Neural cell (in vitro differentiated cells): ENCODE data around the gene TCF12. TPM values are rescaled to one million over a fixed set of nuclear protein-coding genes. Genes with fewer than 3 reads are reported as not detected.

Experiments used
- H2AFZ ChIP-seq: fragments of 200-600, 300-800 bp; sonication (generic), shearing (Covaris generic); 2 replicates; pipeline ENCODE4 v1.6.0; 2014; ENCODE audit warnings: low read depth, mild to moderate bottlenecking, antibody characterized with exemption, low read length, moderate library complexity
- H3F3A ChIP-seq: fragments of 200-600 bp; shearing (Covaris generic); 2 replicates; pipeline ENCODE4 v1.6.1; 2016; ENCODE audit warnings: mild to moderate bottlenecking, moderate library complexity, mixed read lengths, antibody characterized with exemption, low read length; ENCODE audit not compliant: insufficient read depth, poor library complexity, severe bottlenecking
- H3K27ac ChIP-seq: fragments of 200-600, 300-800 bp; sonication (generic), shearing (Covaris generic); 2 replicates; pipeline ENCODE4 v1.5.1; 2014; ENCODE audit warnings: mild to moderate bottlenecking, low read length, moderate library complexity
- H3K27me3 ChIP-seq: fragments of 300-800, 200-600 bp; sonication (generic), shearing (Covaris generic); 2 replicates; pipeline ENCODE4 v1.6.0; 2014; ENCODE audit warnings: mild to moderate bottlenecking, low read depth, low read length, moderate library complexity; ENCODE audit not compliant: insufficient read depth
- H3K36me3 ChIP-seq: fragments of 300-800, 200-600 bp; sonication (generic), shearing (Covaris generic); 2 replicates; pipeline ENCODE4 v1.5.1; 2014; ENCODE audit warnings: mild to moderate bottlenecking, antibody characterized with exemption, low read length, moderate library complexity; ENCODE audit not compliant: insufficient read depth
- H3K4me2 ChIP-seq: fragments of 300-800, 200-600 bp; sonication (generic), shearing (Covaris generic); 2 replicates; pipeline ENCODE4 v1.6.0; 2014; ENCODE audit warnings: mild to moderate bottlenecking, low read length
- H3K4me3 ChIP-seq: fragments of 300-800, 200-600 bp; sonication (generic), shearing (Covaris generic); 2 replicates; pipeline ENCODE4 v1.5.1; 2014; ENCODE audit warnings: mild to moderate bottlenecking, low read length, moderate library complexity
- H3K79me2 ChIP-seq: fragments of 200-600 bp; shearing (Covaris generic); replicated peaks from 2 replicates; pipeline ENCODE4 v1.6.0; 2014; ENCODE audit warnings: mild to moderate bottlenecking, low read length, moderate library complexity; ENCODE audit not compliant: insufficient read depth
- H3K9ac ChIP-seq: fragments of 300-800, 200-600 bp; sonication (generic), shearing (Covaris generic); 2 replicates; pipeline ENCODE4 v1.6.1; 2016; ENCODE audit warnings: mild to moderate bottlenecking, low read length, mixed read lengths
- H3K9me2 ChIP-seq: fragments of 200-600 bp; shearing (Covaris generic); 2 replicates; pipeline ENCODE4 v1.6.1; 2016; ENCODE audit warnings: mild to moderate bottlenecking, low read length, mixed read lengths; ENCODE audit not compliant: insufficient read depth
- H3K9me3 ChIP-seq: fragments of 200-600, 300-800 bp; sonication (generic), shearing (Covaris generic); 2 replicates; pipeline ENCODE4 v1.6.1; 2016; ENCODE audit warnings: mild to moderate bottlenecking, mixed run types, low read length, moderate library complexity, mixed read lengths
- H4K20me1 ChIP-seq: fragments of 200-600 bp; shearing (Covaris generic); 2 replicates; pipeline ENCODE4 v1.6.1; 2016; ENCODE audit warnings: mild to moderate bottlenecking, mixed run types; ENCODE audit not compliant: insufficient read depth
- EP300 ChIP-seq: fragments of 450-650 bp; conservative IDR thresholded peaks from 2 replicates; pipeline ENCODE4 v1.6.1; 2014; ENCODE audit warnings: antibody characterized with exemption, mild to moderate bottlenecking, moderate library complexity; ENCODE audit not compliant: poor library complexity, severe bottlenecking
- EZH2 ChIP-seq: fragments of 200-600, 300-800 bp; shearing (Covaris generic), sonication (generic); IDR thresholded peaks from 2 replicates; pipeline ENCODE4 v1.6.1; 2014; ENCODE audit warnings: antibody characterized with exemption, low read length, borderline replicate concordance, mild to moderate bottlenecking; ENCODE audit not compliant: insufficient read depth, poor library complexity, severe bottlenecking
- MXI1 ChIP-seq: fragments of 450-650 bp; conservative IDR thresholded peaks from 2 replicates; pipeline ENCODE4 v1.6.1; 2014; ENCODE audit warnings: antibody characterized with exemption, mild to moderate bottlenecking; ENCODE audit not compliant: poor library complexity, severe bottlenecking
- POLR2AphosphoS5 ChIP-seq: IDR thresholded peaks from 2 replicates; pipeline ENCODE4 v1.6.1; 2012
- RAD21 ChIP-seq: fragments of 450-650 bp; conservative IDR thresholded peaks from 2 replicates; pipeline ENCODE4 v1.6.1; 2014; ENCODE audit warnings: antibody characterized with exemption, mild to moderate bottlenecking, moderate library complexity
- SMC3 ChIP-seq: fragments of 450-650 bp; conservative IDR thresholded peaks from 2 replicates; pipeline ENCODE4 v1.6.1; 2014; ENCODE audit warnings: antibody characterized with exemption, mild to moderate bottlenecking, moderate library complexity; ENCODE audit not compliant: poor library complexity
- TAF1 ChIP-seq: IDR thresholded peaks from 2 replicates; pipeline ENCODE4 v1.6.1; 2012; ENCODE audit warnings: low read depth
- polyA plus RNA-seq: library from polyadenylated mRNA; depleted of rRNA; stranded (reverse); fragments of >200 nt; gene quantifications from 2 replicates; pipeline ENCODE4 v1.2.3, GENCODE V29; 2014
- TF ChIP-seq, protein P1 (sequence below): fragments of 450-650 bp; IDR thresholded peaks from 2 replicates; pipeline ENCODE4 v1.5.1; 2014; ENCODE audit warnings: antibody characterized with exemption, mild to moderate bottlenecking, moderate library complexity; ENCODE audit not compliant: poor library complexity, severe bottlenecking
- TF ChIP-seq, protein P2 (sequence below): IDR thresholded peaks from 2 replicates; pipeline ENCODE4 v1.6.1; 2012; ENCODE audit warnings: borderline replicate concordance

TCF12 gene
- polyA plus RNA-seq, 1 donor from 2014 or later: 52.7 TPM

DNA sequence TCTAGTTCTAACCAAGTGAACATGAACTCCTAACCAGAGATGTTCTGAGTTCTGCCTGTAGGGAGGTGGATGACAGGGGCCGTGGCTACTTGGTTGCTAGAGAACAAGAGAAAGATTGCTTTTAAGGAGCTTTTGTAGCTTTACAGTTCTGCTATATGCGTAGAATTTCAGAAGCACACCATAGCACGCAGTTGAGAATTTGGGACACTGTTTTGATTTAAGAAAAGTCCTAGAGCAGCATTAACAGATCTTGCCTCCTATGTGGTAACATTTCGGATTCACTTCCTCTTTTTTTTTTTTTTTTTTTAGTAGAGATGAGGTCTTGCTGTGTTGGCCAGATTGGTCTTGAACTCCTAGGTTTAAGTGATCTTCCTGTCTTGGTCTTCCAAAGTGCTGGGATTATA lies 181.7 kb downstream of the TCF12 start:
- Histone ChIP-seq H3F3A (no peaks in the 10 kb centered on the region), H3K4me3 (no peak overlapping the region), H3K4me2 (no peak overlapping the region), H3K9ac (no peak overlapping the region), H3K79me2 (peaks cover 4% of the 10 kb centered on the region), H3K9me2 (no peaks in the 10 kb centered on the region), H3K9me3 (no peaks in the 10 kb centered on the region), H3K36me3 (peaks cover 4% of the 10 kb centered on the region), H4K20me1 (no peaks in the 10 kb centered on the region), H3K27ac (no peak overlapping the region), H3K27me3 (no peaks in the 10 kb centered on the region), H2AFZ (no peak overlapping the region)
- TF ChIP-seq MXI1: no peak

DNA sequence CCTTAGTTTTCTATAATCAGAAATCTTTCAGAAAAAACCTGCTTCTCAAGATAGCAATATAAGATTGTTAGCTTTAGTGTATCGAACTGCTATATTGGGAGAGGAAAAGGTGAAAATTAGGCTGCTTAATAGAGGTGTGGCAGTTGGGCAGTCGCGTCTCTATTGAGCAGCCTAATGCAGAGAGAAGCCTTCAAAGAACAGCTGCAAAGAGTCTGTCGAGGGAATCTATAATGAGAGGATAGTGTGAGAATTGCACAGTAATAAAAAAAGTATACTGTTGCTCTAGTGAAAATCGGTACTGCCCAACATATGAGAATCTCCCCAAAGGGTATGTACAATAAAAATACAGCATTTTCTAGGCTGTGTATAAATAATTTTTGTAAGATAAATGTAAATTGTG lies 184.4 kb downstream of the TCF12 start:
- Histone ChIP-seq H3K4me2 (no peak overlapping the region), H3K36me3 (peaks cover 4% of the 10 kb centered on the region), H3K4me3 (no peak overlapping the region), H3K79me2 (peaks cover 6% of the 10 kb centered on the region), H3K27me3 (no peaks in the 10 kb centered on the region), H3K9me3 (peaks cover 5% of the 10 kb centered on the region), H2AFZ (no peak overlapping the region), H3K9ac (no peak overlapping the region), H4K20me1 (no peaks in the 10 kb centered on the region), H3K9me2 (no peaks in the 10 kb centered on the region), H3F3A (no peaks in the 10 kb centered on the region), H3K27ac (no peak overlapping the region)
- TF ChIP-seq EP300 (no peak), MXI1 (no peak), EZH2 (no peak), POLR2AphosphoS5 (no peak), TAF1 (no peak)

DNA sequence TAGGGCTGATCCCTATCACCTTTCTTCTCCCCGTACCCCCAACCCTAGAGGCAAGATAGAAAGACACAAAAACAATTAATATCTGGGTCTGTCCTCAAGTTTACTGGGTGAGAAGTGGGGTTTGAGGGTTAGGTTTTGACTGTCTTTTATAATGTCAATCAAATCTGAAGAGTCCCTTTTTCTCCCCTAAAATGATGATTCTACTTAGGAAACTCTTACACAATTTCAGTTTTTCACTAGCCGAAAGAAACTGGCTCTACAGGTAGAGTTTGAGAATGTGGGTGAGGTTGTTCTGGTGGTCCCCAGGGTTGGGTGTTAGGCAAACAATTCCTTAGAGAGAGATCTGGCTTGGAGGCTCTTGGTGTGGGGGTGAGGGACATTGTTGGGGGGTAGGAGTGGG lies 189.9 kb downstream of the TCF12 start:
- Histone ChIP-seq H3K4me2 (no peak overlapping the region), H3F3A (no peaks in the 10 kb centered on the region), H3K9me3 (peaks cover 5% of the 10 kb centered on the region)

More for the DNA sequence above, 189.9 kb downstream of the TCF12 start:
- Histone ChIP-seq H3K4me3 (no peak overlapping the region), H2AFZ (no peak overlapping the region), H3K9ac (no peak overlapping the region), H3K9me2 (no peaks in the 10 kb centered on the region), H4K20me1 (no peaks in the 10 kb centered on the region), H3K27me3 (no peaks in the 10 kb centered on the region), H3K79me2 (peaks cover 8% of the 10 kb centered on the region), H3K36me3 (no peaks in the 10 kb centered on the region), H3K27ac (no peak overlapping the region)
- TF ChIP-seq, protein P1, sequence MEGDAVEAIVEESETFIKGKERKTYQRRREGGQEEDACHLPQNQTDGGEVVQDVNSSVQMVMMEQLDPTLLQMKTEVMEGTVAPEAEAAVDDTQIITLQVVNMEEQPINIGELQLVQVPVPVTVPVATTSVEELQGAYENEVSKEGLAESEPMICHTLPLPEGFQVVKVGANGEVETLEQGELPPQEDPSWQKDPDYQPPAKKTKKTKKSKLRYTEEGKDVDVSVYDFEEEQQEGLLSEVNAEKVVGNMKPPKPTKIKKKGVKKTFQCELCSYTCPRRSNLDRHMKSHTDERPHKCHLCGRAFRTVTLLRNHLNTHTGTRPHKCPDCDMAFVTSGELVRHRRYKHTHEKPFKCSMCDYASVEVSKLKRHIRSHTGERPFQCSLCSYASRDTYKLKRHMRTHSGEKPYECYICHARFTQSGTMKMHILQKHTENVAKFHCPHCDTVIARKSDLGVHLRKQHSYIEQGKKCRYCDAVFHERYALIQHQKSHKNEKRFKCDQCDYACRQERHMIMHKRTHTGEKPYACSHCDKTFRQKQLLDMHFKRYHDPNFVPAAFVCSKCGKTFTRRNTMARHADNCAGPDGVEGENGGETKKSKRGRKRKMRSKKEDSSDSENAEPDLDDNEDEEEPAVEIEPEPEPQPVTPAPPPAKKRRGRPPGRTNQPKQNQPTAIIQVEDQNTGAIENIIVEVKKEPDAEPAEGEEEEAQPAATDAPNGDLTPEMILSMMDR: no peak
- no peak for TF ChIP-seq TAF1
- TF ChIP-seq, protein P2, sequence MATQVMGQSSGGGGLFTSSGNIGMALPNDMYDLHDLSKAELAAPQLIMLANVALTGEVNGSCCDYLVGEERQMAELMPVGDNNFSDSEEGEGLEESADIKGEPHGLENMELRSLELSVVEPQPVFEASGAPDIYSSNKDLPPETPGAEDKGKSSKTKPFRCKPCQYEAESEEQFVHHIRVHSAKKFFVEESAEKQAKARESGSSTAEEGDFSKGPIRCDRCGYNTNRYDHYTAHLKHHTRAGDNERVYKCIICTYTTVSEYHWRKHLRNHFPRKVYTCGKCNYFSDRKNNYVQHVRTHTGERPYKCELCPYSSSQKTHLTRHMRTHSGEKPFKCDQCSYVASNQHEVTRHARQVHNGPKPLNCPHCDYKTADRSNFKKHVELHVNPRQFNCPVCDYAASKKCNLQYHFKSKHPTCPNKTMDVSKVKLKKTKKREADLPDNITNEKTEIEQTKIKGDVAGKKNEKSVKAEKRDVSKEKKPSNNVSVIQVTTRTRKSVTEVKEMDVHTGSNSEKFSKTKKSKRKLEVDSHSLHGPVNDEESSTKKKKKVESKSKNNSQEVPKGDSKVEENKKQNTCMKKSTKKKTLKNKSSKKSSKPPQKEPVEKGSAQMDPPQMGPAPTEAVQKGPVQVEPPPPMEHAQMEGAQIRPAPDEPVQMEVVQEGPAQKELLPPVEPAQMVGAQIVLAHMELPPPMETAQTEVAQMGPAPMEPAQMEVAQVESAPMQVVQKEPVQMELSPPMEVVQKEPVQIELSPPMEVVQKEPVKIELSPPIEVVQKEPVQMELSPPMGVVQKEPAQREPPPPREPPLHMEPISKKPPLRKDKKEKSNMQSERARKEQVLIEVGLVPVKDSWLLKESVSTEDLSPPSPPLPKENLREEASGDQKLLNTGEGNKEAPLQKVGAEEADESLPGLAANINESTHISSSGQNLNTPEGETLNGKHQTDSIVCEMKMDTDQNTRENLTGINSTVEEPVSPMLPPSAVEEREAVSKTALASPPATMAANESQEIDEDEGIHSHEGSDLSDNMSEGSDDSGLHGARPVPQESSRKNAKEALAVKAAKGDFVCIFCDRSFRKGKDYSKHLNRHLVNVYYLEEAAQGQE: no peak
- TF ChIP-seq SMC3: no peak
- no peak for TF ChIP-seq POLR2AphosphoS5
- TF ChIP-seq MXI1: no peak
- TF ChIP-seq EP300: no peak
- TF ChIP-seq RAD21: no peak
- no peak for TF ChIP-seq EZH2
